Neural cell (in vitro differentiated cells): Measurements from ENCODE around the gene TFEB. TPM values are rescaled to one million over a fixed set of nuclear protein-coding genes. Genes with fewer than 3 reads are reported as not detected.

ENCODE experiments used
- H2AFZ ChIP-seq: fragments of 200-600, 300-800 bp; sonication (generic), shearing (Covaris generic); 2 replicates; pipeline ENCODE4 v1.6.0; 2014; ENCODE audit warnings: low read depth, mild to moderate bottlenecking, antibody characterized with exemption, low read length, moderate library complexity
- H3F3A ChIP-seq: fragments of 200-600 bp; shearing (Covaris generic); 2 replicates; pipeline ENCODE4 v1.6.1; 2016; ENCODE audit warnings: mild to moderate bottlenecking, moderate library complexity, mixed read lengths, antibody characterized with exemption, low read length; ENCODE audit not compliant: insufficient read depth, poor library complexity, severe bottlenecking
- H3K27ac ChIP-seq: fragments of 200-600, 300-800 bp; sonication (generic), shearing (Covaris generic); 2 replicates; pipeline ENCODE4 v1.5.1; 2014; ENCODE audit warnings: mild to moderate bottlenecking, low read length, moderate library complexity
- H3K27me3 ChIP-seq: fragments of 300-800, 200-600 bp; sonication (generic), shearing (Covaris generic); 2 replicates; pipeline ENCODE4 v1.6.0; 2014; ENCODE audit warnings: mild to moderate bottlenecking, low read depth, low read length, moderate library complexity; ENCODE audit not compliant: insufficient read depth
- H3K36me3 ChIP-seq: fragments of 300-800, 200-600 bp; sonication (generic), shearing (Covaris generic); 2 replicates; pipeline ENCODE4 v1.5.1; 2014; ENCODE audit warnings: mild to moderate bottlenecking, antibody characterized with exemption, low read length, moderate library complexity; ENCODE audit not compliant: insufficient read depth
- H3K4me2 ChIP-seq: fragments of 300-800, 200-600 bp; sonication (generic), shearing (Covaris generic); 2 replicates; pipeline ENCODE4 v1.6.0; 2014; ENCODE audit warnings: mild to moderate bottlenecking, low read length
- H3K4me3 ChIP-seq: fragments of 300-800, 200-600 bp; sonication (generic), shearing (Covaris generic); 2 replicates; pipeline ENCODE4 v1.5.1; 2014; ENCODE audit warnings: mild to moderate bottlenecking, low read length, moderate library complexity
- H3K79me2 ChIP-seq: fragments of 200-600 bp; shearing (Covaris generic); replicated peaks from 2 replicates; pipeline ENCODE4 v1.6.0; 2014; ENCODE audit warnings: mild to moderate bottlenecking, low read length, moderate library complexity; ENCODE audit not compliant: insufficient read depth
- H3K9ac ChIP-seq: fragments of 300-800, 200-600 bp; sonication (generic), shearing (Covaris generic); 2 replicates; pipeline ENCODE4 v1.6.1; 2016; ENCODE audit warnings: mild to moderate bottlenecking, low read length, mixed read lengths
- H3K9me2 ChIP-seq: fragments of 200-600 bp; shearing (Covaris generic); 2 replicates; pipeline ENCODE4 v1.6.1; 2016; ENCODE audit warnings: mild to moderate bottlenecking, low read length, mixed read lengths; ENCODE audit not compliant: insufficient read depth
- H3K9me3 ChIP-seq: fragments of 200-600, 300-800 bp; sonication (generic), shearing (Covaris generic); 2 replicates; pipeline ENCODE4 v1.6.1; 2016; ENCODE audit warnings: mild to moderate bottlenecking, mixed run types, low read length, moderate library complexity, mixed read lengths
- H4K20me1 ChIP-seq: fragments of 200-600 bp; shearing (Covaris generic); 2 replicates; pipeline ENCODE4 v1.6.1; 2016; ENCODE audit warnings: mild to moderate bottlenecking, mixed run types; ENCODE audit not compliant: insufficient read depth
- EP300 ChIP-seq: fragments of 450-650 bp; conservative IDR thresholded peaks from 2 replicates; pipeline ENCODE4 v1.6.1; 2014; ENCODE audit warnings: antibody characterized with exemption, mild to moderate bottlenecking, moderate library complexity; ENCODE audit not compliant: poor library complexity, severe bottlenecking
- EZH2 ChIP-seq: fragments of 200-600, 300-800 bp; shearing (Covaris generic), sonication (generic); IDR thresholded peaks from 2 replicates; pipeline ENCODE4 v1.6.1; 2014; ENCODE audit warnings: antibody characterized with exemption, low read length, borderline replicate concordance, mild to moderate bottlenecking; ENCODE audit not compliant: insufficient read depth, poor library complexity, severe bottlenecking
- MXI1 ChIP-seq: fragments of 450-650 bp; conservative IDR thresholded peaks from 2 replicates; pipeline ENCODE4 v1.6.1; 2014; ENCODE audit warnings: antibody characterized with exemption, mild to moderate bottlenecking; ENCODE audit not compliant: poor library complexity, severe bottlenecking
- POLR2AphosphoS5 ChIP-seq: IDR thresholded peaks from 2 replicates; pipeline ENCODE4 v1.6.1; 2012
- RAD21 ChIP-seq: fragments of 450-650 bp; conservative IDR thresholded peaks from 2 replicates; pipeline ENCODE4 v1.6.1; 2014; ENCODE audit warnings: antibody characterized with exemption, mild to moderate bottlenecking, moderate library complexity
- REST ChIP-seq: IDR thresholded peaks from 2 replicates; pipeline ENCODE4 v1.6.1; 2012; ENCODE audit warnings: borderline replicate concordance
- SMC3 ChIP-seq: fragments of 450-650 bp; conservative IDR thresholded peaks from 2 replicates; pipeline ENCODE4 v1.6.1; 2014; ENCODE audit warnings: antibody characterized with exemption, mild to moderate bottlenecking, moderate library complexity; ENCODE audit not compliant: poor library complexity
- TAF1 ChIP-seq: IDR thresholded peaks from 2 replicates; pipeline ENCODE4 v1.6.1; 2012; ENCODE audit warnings: low read depth
- polyA plus RNA-seq: library from polyadenylated mRNA; depleted of rRNA; stranded (reverse); fragments of >200 nt; gene quantifications from 2 replicates; pipeline ENCODE4 v1.2.3, GENCODE V29; 2014
- TF ChIP-seq, protein P1 (sequence below): fragments of 450-650 bp; IDR thresholded peaks from 2 replicates; pipeline ENCODE4 v1.5.1; 2014; ENCODE audit warnings: antibody characterized with exemption, mild to moderate bottlenecking, moderate library complexity; ENCODE audit not compliant: poor library complexity, severe bottlenecking

The TFEB gene
- polyA plus RNA-seq, 1 donor from 2014 or later, result 0.24 TPM

GRCh38 chr6:41692080-41692675 is 43.2 kb downstream of the TFEB start:
- TF ChIP-seq EP300 (no peak), REST (no peak), TAF1 (no peak), RAD21 (no peak), EZH2 (no peak), MXI1 (no peak), SMC3 (no peak), POLR2AphosphoS5 (no peak)
- TF ChIP-seq, protein P1, sequence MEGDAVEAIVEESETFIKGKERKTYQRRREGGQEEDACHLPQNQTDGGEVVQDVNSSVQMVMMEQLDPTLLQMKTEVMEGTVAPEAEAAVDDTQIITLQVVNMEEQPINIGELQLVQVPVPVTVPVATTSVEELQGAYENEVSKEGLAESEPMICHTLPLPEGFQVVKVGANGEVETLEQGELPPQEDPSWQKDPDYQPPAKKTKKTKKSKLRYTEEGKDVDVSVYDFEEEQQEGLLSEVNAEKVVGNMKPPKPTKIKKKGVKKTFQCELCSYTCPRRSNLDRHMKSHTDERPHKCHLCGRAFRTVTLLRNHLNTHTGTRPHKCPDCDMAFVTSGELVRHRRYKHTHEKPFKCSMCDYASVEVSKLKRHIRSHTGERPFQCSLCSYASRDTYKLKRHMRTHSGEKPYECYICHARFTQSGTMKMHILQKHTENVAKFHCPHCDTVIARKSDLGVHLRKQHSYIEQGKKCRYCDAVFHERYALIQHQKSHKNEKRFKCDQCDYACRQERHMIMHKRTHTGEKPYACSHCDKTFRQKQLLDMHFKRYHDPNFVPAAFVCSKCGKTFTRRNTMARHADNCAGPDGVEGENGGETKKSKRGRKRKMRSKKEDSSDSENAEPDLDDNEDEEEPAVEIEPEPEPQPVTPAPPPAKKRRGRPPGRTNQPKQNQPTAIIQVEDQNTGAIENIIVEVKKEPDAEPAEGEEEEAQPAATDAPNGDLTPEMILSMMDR, result no peak
- Histone ChIP-seq H3K36me3 (no peaks in the 10 kb centered on the region), H3K9me3 (no peaks in the 10 kb centered on the region), H2AFZ (no peak overlapping the region), H3K9ac (no peak overlapping the region), H3K27me3 (no peaks in the 10 kb centered on the region), H3K27ac (no peak overlapping the region), H4K20me1 (no peaks in the 10 kb centered on the region), H3K9me2 (no peaks in the 10 kb centered on the region), H3K4me2 (no peak overlapping the region), H3K79me2 (no peaks in the 10 kb centered on the region), H3K4me3 (no peak overlapping the region), H3F3A (no peaks in the 10 kb centered on the region)

DNA sequence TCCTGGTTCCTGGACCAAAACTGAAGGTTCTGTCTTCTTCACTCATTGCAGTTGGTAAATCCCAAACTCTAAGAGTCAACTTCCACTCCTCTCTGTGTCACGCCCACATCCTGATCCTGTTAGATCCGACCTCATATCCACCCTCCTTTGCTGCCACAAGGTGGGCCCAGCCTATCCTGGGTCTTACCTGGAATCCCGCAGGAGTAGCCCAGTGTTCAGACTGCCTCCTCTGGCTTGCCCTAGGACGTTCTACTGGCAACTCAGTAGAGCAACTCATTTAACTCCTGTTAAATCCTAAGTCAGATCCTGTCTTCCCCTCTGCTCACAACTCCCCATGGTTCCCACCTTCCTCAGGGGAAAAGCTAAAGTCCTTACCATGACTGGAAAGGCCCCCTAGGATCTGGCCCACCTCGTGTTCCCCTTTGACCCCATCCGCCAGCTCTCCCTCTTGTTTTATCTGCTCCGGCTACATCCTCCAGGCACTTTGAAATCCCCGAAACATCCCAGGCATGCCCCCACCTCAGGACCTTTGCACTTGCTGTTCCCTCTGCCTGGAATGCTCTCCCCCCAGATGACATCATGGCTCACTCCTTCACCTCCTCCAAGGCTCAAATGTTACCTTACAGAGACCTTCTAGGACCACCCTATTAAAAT is 43.9 kb downstream of the TFEB start:
- Histone ChIP-seq H3F3A (no peaks in the 10 kb centered on the region), H3K4me2 (no peak overlapping the region), H3K79me2 (no peaks in the 10 kb centered on the region), H3K9me2 (no peaks in the 10 kb centered on the region), H3K4me3 (no peak overlapping the region), H4K20me1 (no peaks in the 10 kb centered on the region), H3K27ac (no peak overlapping the region), H3K36me3 (no peaks in the 10 kb centered on the region), H2AFZ (no peak overlapping the region), H3K9me3 (no peaks in the 10 kb centered on the region), H3K27me3 (no peaks in the 10 kb centered on the region), H3K9ac (no peak overlapping the region)
- TF ChIP-seq RAD21, result no peak
- TF ChIP-seq POLR2AphosphoS5, result no peak
- no peak for TF ChIP-seq MXI1
- TF ChIP-seq REST, result no peak
- TF ChIP-seq SMC3, result no peak
- no peak for TF ChIP-seq EZH2
- TF ChIP-seq, protein P1, result no peak
- TF ChIP-seq EP300, result no peak
- no peak for TF ChIP-seq TAF1
